ENCODE data around the gene MYL3. TPM values are rescaled to one million over a fixed set of nuclear protein-coding genes. Genes with fewer than 3 reads are reported as not detected.

Gene MYL3
- total RNA-seq, 1 donor from 2014 or later, result not detected

DNA sequence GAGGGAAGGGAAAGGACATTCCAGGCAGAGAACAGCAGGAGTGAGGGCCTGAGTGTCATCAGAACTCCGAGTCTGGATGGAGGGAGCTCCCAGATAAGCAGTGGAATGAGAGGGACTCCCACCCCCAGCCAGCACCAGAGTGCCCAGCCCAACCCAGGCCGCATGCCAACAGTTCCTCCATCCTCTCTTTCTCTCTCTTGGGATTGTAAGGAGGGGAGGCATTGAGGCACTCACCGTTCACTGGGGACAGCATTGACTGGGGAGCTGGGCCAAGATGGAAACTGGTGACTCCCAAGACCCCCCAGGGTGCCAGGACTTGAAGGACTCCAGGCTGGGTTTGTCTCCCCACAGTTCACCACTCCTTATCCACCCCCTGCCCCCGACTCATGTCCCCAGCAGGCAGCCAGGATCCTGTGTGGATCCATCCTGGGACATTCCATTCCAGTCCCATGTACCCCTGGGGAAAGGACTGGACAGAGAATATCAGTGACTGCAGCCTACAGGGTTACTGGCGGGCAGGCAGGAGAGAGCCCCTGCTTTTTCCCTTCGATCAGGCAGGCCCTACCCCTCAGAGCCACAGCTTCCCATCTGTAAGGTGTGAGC is 30.0 kb upstream of the MYL3 start:
- H3K27ac Mint-ChIP-seq (ENCODE audit: unreplicated experiment), result no peak overlapping the region
- H3K4me1 Mint-ChIP-seq (ENCODE audit: low read depth, unreplicated experiment), result no peaks in the 10 kb centered on the region
- no peak overlapping the region for H3K4me3 Mint-ChIP-seq (ENCODE audit: unreplicated experiment)
- no peaks in the 10 kb centered on the region for H3K36me3 Mint-ChIP-seq (ENCODE audit: unreplicated experiment)
- no peak for TF ChIP-seq CTCF (IDR thresholded peaks at IDR 0.05; ENCODE audit: partially characterized antibody, unreplicated experiment)
- DNase-seq, result no peak
- peaks cover 7% of the 10 kb centered on the region for H3K9me3 Mint-ChIP-seq (ENCODE audit: unreplicated experiment)
- H3K27me3 Mint-ChIP-seq (ENCODE audit: unreplicated experiment), result peaks cover 20% of the 10 kb centered on the region

DNA sequence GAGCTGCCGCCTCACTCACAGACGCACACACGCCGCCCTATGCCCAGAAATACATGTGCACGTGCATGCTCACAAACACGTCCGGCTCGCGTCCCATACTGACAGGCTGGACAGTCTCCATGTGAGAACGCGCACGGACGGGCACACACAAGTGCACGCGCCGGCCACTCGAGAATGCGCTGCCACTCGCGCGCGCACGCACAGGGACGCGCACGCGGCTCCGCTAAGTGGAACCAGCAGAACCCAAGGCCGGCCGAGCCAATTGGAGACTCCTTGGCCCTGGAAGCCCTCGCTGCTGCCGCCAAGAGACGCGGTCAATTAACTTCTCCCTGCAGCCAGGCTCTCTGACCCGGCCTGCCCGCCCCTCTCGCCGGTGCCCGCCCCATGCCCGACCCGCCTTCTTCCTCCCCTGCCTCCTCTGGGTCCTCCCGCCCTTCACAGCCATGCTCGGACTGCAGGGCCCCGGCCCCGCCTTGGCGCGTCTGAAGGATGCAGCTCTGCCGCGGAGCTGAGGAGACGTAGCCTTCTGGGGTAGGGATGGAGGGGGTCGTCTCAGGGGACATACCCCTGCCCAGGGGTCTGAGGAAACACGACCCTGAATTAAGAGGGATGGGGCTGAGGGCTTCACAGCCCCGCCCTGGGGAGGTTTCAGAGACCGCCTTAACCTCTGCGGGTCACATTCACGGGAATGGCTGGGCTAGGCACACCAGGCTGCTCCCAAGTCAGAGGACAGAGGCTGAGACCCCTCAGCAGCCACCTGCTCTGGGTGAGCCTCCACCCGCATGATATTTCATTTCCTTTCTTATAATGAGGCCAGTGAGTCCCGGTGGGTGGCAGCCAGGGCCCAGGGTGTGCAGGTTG is 29.3 kb upstream of the MYL3 start:
- Mint-ChIP-seq H3K36me3 (ENCODE audit: unreplicated experiment) (no peaks in the 10 kb centered on the region), H3K27me3 (ENCODE audit: unreplicated experiment) (peaks cover 20% of the 10 kb centered on the region), H3K4me1 (ENCODE audit: low read depth, unreplicated experiment) (no peaks in the 10 kb centered on the region)

DNA sequence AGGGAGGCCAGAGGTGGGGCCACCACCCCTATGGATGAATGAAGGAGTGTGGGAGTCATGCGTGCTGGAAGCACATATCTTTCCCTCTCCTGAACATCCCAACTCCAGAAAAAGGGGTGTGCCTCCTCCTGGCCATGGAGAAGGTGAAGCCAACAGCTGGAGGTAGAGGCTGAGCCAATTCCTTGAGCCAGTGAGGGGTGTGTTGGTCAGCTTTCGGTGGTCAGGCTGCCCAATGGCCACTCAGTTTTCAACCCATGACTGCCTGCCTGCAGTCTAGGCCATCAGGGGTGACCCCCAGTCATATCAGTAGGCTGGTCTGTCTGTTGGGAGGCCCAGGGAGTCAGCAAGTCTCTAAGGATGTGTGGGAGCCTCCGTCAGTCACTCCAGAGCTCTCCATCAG is 27.9 kb upstream of the MYL3 start:
- Mint-ChIP-seq H3K4me1 (ENCODE audit: low read depth, unreplicated experiment) (no peaks in the 10 kb centered on the region), H3K36me3 (ENCODE audit: unreplicated experiment) (no peaks in the 10 kb centered on the region), H3K4me3 (ENCODE audit: unreplicated experiment) (peak overlapping the region; percentile 81), H3K27me3 (ENCODE audit: unreplicated experiment) (peaks cover 20% of the 10 kb centered on the region), H3K9me3 (ENCODE audit: unreplicated experiment) (peaks cover 7% of the 10 kb centered on the region), H3K27ac (ENCODE audit: unreplicated experiment) (no peak overlapping the region)
- no peak for TF ChIP-seq CTCF (IDR thresholded peaks at IDR 0.05; ENCODE audit: partially characterized antibody, unreplicated experiment)
- no peak for DNase-seq

More for the DNA sequence above, 29.3 kb upstream of the MYL3 start:
- H3K27ac Mint-ChIP-seq (ENCODE audit: unreplicated experiment), result no peak overlapping the region
- H3K9me3 Mint-ChIP-seq (ENCODE audit: unreplicated experiment), result peaks cover 7% of the 10 kb centered on the region
- DNase-seq, result peak; percentile 72
- H3K4me3 Mint-ChIP-seq (ENCODE audit: unreplicated experiment), result peak overlapping the region; percentile 81
- TF ChIP-seq CTCF (IDR thresholded peaks at IDR 0.05; ENCODE audit: partially characterized antibody, unreplicated experiment), result no peak

DNA sequence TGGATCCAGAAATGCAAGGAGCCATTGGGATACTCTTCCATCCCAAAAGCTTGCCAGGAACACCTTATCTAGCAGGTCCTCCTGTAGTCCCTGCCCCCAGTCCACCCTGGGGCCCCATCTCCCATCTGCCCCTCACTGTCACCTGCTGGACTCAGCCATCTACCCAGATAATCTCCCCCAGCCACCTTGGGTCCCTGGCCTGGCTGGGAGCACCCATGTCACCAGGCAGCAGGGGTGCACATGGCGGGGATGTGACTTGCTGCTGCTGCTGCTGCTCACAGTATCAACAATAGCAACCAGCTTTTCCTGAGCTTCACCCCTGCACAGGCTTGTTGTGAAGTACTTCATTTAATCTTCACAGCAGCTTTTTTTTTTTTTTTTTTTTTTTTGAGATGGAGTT is 26.9 kb upstream of the MYL3 start:
- Mint-ChIP-seq H3K27me3 (ENCODE audit: unreplicated experiment) (peaks cover 17% of the 10 kb centered on the region), H3K36me3 (ENCODE audit: unreplicated experiment) (no peaks in the 10 kb centered on the region), H3K4me1 (ENCODE audit: low read depth, unreplicated experiment) (peaks cover under 1% of the 10 kb centered on the region), H3K4me3 (ENCODE audit: unreplicated experiment) (no peak overlapping the region), H3K27ac (ENCODE audit: unreplicated experiment) (no peak overlapping the region), H3K9me3 (ENCODE audit: unreplicated experiment) (peaks cover 5% of the 10 kb centered on the region)
- TF ChIP-seq CTCF (IDR thresholded peaks at IDR 0.05; ENCODE audit: partially characterized antibody, unreplicated experiment), result no peak
- no peak for DNase-seq

Data from glutamatergic neuron (in vitro differentiated cells).